Astrocyte of the cerebellum (primary cell): ENCODE results near the gene ATXN10.

Source experiments
- DNase-seq: peaks from one replicate; pipeline ENCODE4 v3.0.0-alpha.2; 2011; ENCODE audit warnings: low read depth
- H3K4me3 ChIP-seq: 2 replicates; pipeline ENCODE4 v1.5.1; 2011; ENCODE audit warnings: mild to moderate bottlenecking, low read depth, low read length, moderate library complexity
- CTCF ChIP-seq: IDR thresholded peaks from 2 replicates; pipeline ENCODE4 v1.5.1; 2012; ENCODE audit warnings: low read length, low read depth, moderate library complexity, mild to moderate bottlenecking; ENCODE audit errors: missing control alignments
- in situ Hi-C: cut with HindIII; loops from 2 replicates; pipeline ENCODE4 v1.10.0; 2017; ENCODE audit warnings: low sequenced_read_pairs

ATXN10 gene

GRCh38 chr22:45843986-45844385, 172.4 kb downstream of the ATXN10 start:
- DNase-seq, result no peak
- no peak overlapping the region for H3K4me3 ChIP-seq
- no peak for TF ChIP-seq CTCF
- in situ Hi-C loops, result no loop called here

GRCh38 chr22:45845076-45845487, 173.4 kb downstream of the ATXN10 start:
- no peak overlapping the region for H3K4me3 ChIP-seq

GRCh38 chr22:45846952-45847351, 175.3 kb downstream of the ATXN10 start:
- in situ Hi-C loops, result no loop called here
- no peak overlapping the region for H3K4me3 ChIP-seq
- DNase-seq, result no peak
- no peak for TF ChIP-seq CTCF

More at GRCh38 chr22:45845076-45845487, 173.4 kb downstream of the ATXN10 start:
- TF ChIP-seq CTCF, result no peak
- DNase-seq, result no peak
- in situ Hi-C loops, result no loop called here

- no peak for TF ChIP-seq CTCF
- DNase-seq, result no peak
- in situ Hi-C loops, result no loop called here
Measured at GRCh38 chr22:45848904-45849303, 177.3 kb downstream of the ATXN10 start.

GRCh38 chr22:45852826-45853225, 181.2 kb downstream of the ATXN10 start:
- no peak for TF ChIP-seq CTCF
- no peak overlapping the region for H3K4me3 ChIP-seq
- in situ Hi-C loops, result no loop called here
- DNase-seq, result no peak

More at GRCh38 chr22:45848904-45849303, 177.3 kb downstream of the ATXN10 start:
- H3K4me3 ChIP-seq, result no peak overlapping the region

GRCh38 chr22:45855961-45856360, 184.3 kb downstream of the ATXN10 start:
- in situ Hi-C loops, result no loop called here
- no peak for DNase-seq
- TF ChIP-seq CTCF, result no peak
- H3K4me3 ChIP-seq, result no peak overlapping the region

GRCh38 chr22:45857519-45857918, 185.9 kb downstream of the ATXN10 start:
- in situ Hi-C loops, result no loop called here
- no peak for TF ChIP-seq CTCF
- no peak overlapping the region for H3K4me3 ChIP-seq
- no peak for DNase-seq
